WTC11 (cell line): ENCODE results near the gene HLA-F. TPM values are rescaled to one million over a fixed set of nuclear protein-coding genes. Genes with fewer than 3 reads are reported as not detected.

Experiments
- ATAC-seq: fragments of 200-7000 bp; cut with Tn5 transposase; 2 replicates; pipeline ENCODE4 v1.10.0; 2021; ENCODE audit warnings: mild to moderate bottlenecking, moderate library complexity
- CTCF ChIA-PET: fragments of 300-600 bp; sonication (Branson Sonifier 250); formaldehyde crosslinking; loops from one replicate; lab custom pipeline; 2021; ENCODE audit warnings: antibody characterized with exemption; lab: Charles Lee
- POLR2A ChIA-PET: fragments of 350-600 bp; sonication (Branson Sonifier 250); formaldehyde crosslinking; loops from one replicate; lab custom pipeline; 2021; ENCODE audit warnings: antibody characterized with exemption; lab: Charles Lee
- DNase-seq: peaks from one replicate; pipeline ENCODE4 v3.0.0; 2021; ENCODE audit warnings: low spot score
- H3K27ac Mint-ChIP-seq: 2 replicates; pipeline ENCODE4 v1.8.0; 2021; ENCODE audit warnings: mixed read lengths
- H3K27me3 Mint-ChIP-seq: 2 replicates; pipeline ENCODE4 v1.8.0; 2021; ENCODE audit warnings: low read depth, mild to moderate bottlenecking, moderate library complexity, mixed read lengths
- H3K36me3 Mint-ChIP-seq: 2 replicates; pipeline ENCODE4 v1.8.0; 2021; ENCODE audit warnings: mixed read lengths
- H3K4me1 Mint-ChIP-seq: 2 replicates; pipeline ENCODE4 v1.8.0; 2022; ENCODE audit warnings: mixed read lengths
- H3K4me3 Mint-ChIP-seq: 2 replicates; pipeline ENCODE4 v1.8.0; 2021; ENCODE audit warnings: mild to moderate bottlenecking, moderate library complexity, mixed read lengths
- H3K9me3 Mint-ChIP-seq: 2 replicates; pipeline ENCODE4 v1.8.0; 2021; ENCODE audit warnings: mixed read lengths
- AR ChIP-seq: fragments of 250-450 bp; sonication (Bioruptor Pico); IDR thresholded peaks from 2 replicates; pipeline ENCODE4 v1.9.0; 2021; ENCODE audit warnings: mild to moderate bottlenecking
- CTCF ChIP-seq: fragments of 200-600 bp; IDR thresholded peaks from 2 replicates; pipeline ENCODE4 v1.8.0; 2022; ENCODE audit warnings: antibody characterized with exemption
- FOXK1 ChIP-seq: sonication (generic); formaldehyde crosslinking; IDR thresholded peaks from 2 replicates; pipeline ENCODE4 v1.8.0; 2022; ENCODE audit warnings: mild to moderate bottlenecking, moderate library complexity, missing genetic modification reagents
- JAZF1 ChIP-seq: fragments of 250-450 bp; sonication (Bioruptor Pico); IDR thresholded peaks from 2 replicates; pipeline ENCODE4 v1.9.0; 2021; ENCODE audit warnings: moderate library complexity, mild to moderate bottlenecking, inconsistent platforms
- NFATC4 ChIP-seq: fragments of 250-450 bp; sonication (Bioruptor Pico); IDR thresholded peaks from 2 replicates; pipeline ENCODE4 v1.9.0; 2021; ENCODE audit warnings: mild to moderate bottlenecking
- NFE2L1 ChIP-seq: sonication (generic); formaldehyde crosslinking; IDR thresholded peaks from 2 replicates; pipeline ENCODE4 v1.8.1; 2023; ENCODE audit warnings: missing genetic modification reagents
- NR3C1 ChIP-seq: sonication (generic); formaldehyde crosslinking; conservative IDR thresholded peaks from 2 replicates; pipeline ENCODE4 v1.8.1; 2023; ENCODE audit warnings: low read depth, mild to moderate bottlenecking, missing genetic modification reagents
- SOX15 ChIP-seq: fragments of 250-450 bp; sonication (Bioruptor Pico); IDR thresholded peaks from 2 replicates; pipeline ENCODE4 v1.9.0; 2021; ENCODE audit warnings: mild to moderate bottlenecking
- TCF7 ChIP-seq: sonication (generic); formaldehyde crosslinking; IDR thresholded peaks from 2 replicates; pipeline ENCODE4 v1.8.0; 2022; ENCODE audit warnings: mild to moderate bottlenecking, low read depth, missing genetic modification reagents, moderate library complexity
- ZNF317 ChIP-seq: sonication (generic); formaldehyde crosslinking; IDR thresholded peaks from 2 replicates; pipeline ENCODE4 v1.8.1; 2023; ENCODE audit warnings: low read depth, mild to moderate bottlenecking, moderate library complexity, missing genetic modification reagents, borderline replicate concordance
- total RNA-seq: library from RNA; stranded (reverse); gene quantifications from 3 replicates; pipeline ENCODE4 v1.2.3, GENCODE V29; 2021
- TF ChIP-seq, protein P1 (sequence below): sonication (generic); formaldehyde crosslinking; IDR thresholded peaks from 2 replicates; pipeline ENCODE4 v1.8.1; 2023; ENCODE audit warnings: mild to moderate bottlenecking, missing genetic modification reagents
- TF ChIP-seq, protein P2 (sequence below): fragments of 250-450 bp; sonication (Bioruptor Pico); conservative IDR thresholded peaks from 2 replicates; pipeline ENCODE4 v1.9.0; 2021; ENCODE audit warnings: mild to moderate bottlenecking
- TF ChIP-seq, protein P3 (sequence below): fragments of 250-450 bp; sonication (Bioruptor Pico); IDR thresholded peaks from 2 replicates; pipeline ENCODE4 v1.9.0; 2021; ENCODE audit warnings: mild to moderate bottlenecking, borderline replicate concordance
- TF ChIP-seq, protein P4 (sequence below): sonication (generic); formaldehyde crosslinking; IDR thresholded peaks from 2 replicates; pipeline ENCODE4 v1.8.1; 2023; ENCODE audit warnings: mild to moderate bottlenecking, missing genetic modification reagents, borderline replicate concordance

HLA-F gene
- total RNA-seq, 1 experiment from 2014 or later: 7.5 TPM

DNA sequence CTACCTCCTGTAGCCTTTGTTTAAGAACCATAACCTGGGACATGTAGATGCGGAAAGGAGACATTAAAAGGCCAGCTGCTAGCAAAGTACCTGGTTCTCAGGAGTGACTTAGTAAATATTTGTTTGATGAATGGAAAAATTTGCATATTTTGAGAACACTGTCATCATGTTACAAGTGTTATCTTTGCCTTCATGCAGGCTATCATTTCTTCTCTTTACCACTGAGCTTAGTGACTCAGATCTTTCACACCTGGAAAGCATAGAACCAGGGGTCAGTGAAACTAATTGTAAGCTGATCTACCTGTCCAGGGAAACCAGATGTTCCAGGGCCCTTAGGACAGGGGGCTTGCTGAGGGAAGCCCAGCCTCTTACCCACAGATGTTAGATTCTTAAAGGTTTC lies 47.7 kb upstream of the HLA-F start:
- Mint-ChIP-seq H3K4me3 (no peak overlapping the region), H3K9me3 (no peaks in the 10 kb centered on the region), H3K27me3 (peaks cover 25% of the 10 kb centered on the region), H3K27ac (no peak overlapping the region), H3K4me1 (peaks cover 53% of the 10 kb centered on the region), H3K36me3 (0 out of 2 replicates have a peak, but pooled peaks cover 3% of the 10 kb centered on the region)
- ChIA-PET CTCF (interaction anchor here (1.1 to 12.4 kb wide), 2 partner anchors 21 to 25 kb away, joined by 3 to 405 read pairs; no protein-coding TSS in a partner anchor), POLR2A (interaction anchor here (0.6 to 1.8 kb wide), 3 partner anchors 9 to 26 kb away, joined by 4 to 6 read pairs (median 6); no protein-coding TSS in a partner anchor)
- TF ChIP-seq FOXK1 (no peak), JAZF1 (CRISPR knock-in tag) (no peak), CTCF (no peak), SOX15 (CRISPR knock-in tag) (no peak), NFE2L1 (CRISPR knock-in tag) (no peak), AR (no peak)
- TF ChIP-seq, protein P1, sequence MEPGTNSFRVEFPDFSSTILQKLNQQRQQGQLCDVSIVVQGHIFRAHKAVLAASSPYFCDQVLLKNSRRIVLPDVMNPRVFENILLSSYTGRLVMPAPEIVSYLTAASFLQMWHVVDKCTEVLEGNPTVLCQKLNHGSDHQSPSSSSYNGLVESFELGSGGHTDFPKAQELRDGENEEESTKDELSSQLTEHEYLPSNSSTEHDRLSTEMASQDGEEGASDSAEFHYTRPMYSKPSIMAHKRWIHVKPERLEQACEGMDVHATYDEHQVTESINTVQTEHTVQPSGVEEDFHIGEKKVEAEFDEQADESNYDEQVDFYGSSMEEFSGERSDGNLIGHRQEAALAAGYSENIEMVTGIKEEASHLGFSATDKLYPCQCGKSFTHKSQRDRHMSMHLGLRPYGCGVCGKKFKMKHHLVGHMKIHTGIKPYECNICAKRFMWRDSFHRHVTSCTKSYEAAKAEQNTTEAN (CRISPR knock-in tag): no peak
- DNase-seq (no peak), ATAC-seq (no peak)

DNA sequence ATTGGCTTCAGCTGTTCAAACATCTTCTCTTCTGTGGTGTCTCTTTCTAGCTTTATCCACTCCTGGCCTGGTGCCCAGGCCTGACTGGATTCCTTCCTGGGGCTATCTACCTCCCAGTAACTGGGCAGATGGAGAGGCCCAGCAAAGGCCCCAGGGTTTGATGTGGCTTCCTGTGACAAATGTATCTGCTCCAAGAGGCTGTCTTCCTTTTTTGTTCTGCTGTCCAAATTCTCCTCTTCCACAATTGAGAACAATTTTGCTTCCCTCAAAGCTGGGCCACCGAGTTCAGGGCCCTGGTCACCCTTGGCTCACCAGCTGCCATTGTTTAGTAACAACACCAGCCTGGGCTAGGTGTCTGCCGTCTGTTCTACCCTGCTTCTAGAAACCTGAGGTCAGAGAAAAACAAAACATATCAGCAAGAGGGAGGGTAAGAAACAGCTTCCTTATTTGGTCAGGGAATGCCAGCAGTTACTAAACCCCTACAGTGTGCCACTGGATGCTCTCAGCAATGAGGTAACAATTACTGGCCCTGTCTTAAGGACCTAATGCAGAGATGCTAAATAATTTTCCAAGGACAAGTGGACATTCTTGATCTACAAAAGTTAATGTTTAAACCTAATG lies 46.1 kb upstream of the HLA-F start:
- Mint-ChIP-seq H3K4me1 (peaks cover 48% of the 10 kb centered on the region), H3K36me3 (0 out of 2 replicates have a peak, but pooled peaks cover 3% of the 10 kb centered on the region), H3K27ac (peak overlapping the region; percentile 95), H3K27me3 (peaks cover 15% of the 10 kb centered on the region), H3K9me3 (no peaks in the 10 kb centered on the region), H3K4me3 (no peak overlapping the region)
- CTCF ChIA-PET: interaction anchor here (1.0 to 12.4 kb wide), 6 partner anchors 10 to 74 kb away, joined by 3 to 405 read pairs (median 5); no protein-coding TSS in a partner anchor
- POLR2A ChIA-PET: interaction anchor here (0.8 to 1.8 kb wide), 2 partner anchors 16 to 27 kb away, joined by 6 to 16 read pairs; no protein-coding TSS in a partner anchor
- ATAC-seq (peak; percentile 80), DNase-seq (no peak)
- peak; percentile 91 for TF ChIP-seq ZNF317 (CRISPR knock-in tag)
- TF ChIP-seq NR3C1 (CRISPR knock-in tag): no peak
- TF ChIP-seq CTCF: no peak
- TF ChIP-seq NFATC4 (CRISPR knock-in tag): no peak
- TF ChIP-seq, protein P2, sequence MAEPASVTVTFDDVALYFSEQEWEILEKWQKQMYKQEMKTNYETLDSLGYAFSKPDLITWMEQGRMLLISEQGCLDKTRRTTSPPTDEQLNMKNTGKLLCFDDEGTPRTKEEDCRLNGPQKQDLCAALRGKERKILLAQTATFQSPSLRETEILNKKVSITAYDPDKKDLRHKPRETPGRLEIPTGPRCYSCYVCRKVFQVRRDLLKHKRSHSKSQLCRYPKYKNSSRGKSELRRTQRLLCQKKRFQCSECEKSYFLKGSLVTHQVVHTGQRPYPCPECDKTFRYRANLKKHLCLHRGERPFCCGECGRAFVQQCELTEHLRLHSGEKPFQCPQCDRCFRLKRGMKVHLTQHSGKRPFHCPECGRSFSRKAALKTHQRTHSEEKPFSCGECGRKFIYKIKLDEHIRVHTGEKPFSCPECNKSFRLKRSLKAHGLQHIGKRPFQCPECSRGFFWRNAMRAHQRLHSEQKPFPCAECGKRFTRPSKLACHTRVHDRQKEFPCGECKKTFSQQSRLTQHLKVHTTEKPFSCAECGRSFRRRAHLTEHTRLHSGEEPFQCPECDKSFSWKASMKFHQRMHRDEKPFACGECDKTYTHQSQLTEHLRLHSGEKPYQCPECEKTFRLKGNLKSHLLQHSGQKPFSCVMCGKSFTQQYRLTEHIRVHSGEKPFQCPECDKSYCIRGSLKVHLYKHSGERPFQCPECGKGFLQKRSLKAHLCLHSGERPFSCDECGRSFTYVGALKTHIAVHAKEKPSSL (CRISPR knock-in tag): no peak
- TF ChIP-seq, protein P3, sequence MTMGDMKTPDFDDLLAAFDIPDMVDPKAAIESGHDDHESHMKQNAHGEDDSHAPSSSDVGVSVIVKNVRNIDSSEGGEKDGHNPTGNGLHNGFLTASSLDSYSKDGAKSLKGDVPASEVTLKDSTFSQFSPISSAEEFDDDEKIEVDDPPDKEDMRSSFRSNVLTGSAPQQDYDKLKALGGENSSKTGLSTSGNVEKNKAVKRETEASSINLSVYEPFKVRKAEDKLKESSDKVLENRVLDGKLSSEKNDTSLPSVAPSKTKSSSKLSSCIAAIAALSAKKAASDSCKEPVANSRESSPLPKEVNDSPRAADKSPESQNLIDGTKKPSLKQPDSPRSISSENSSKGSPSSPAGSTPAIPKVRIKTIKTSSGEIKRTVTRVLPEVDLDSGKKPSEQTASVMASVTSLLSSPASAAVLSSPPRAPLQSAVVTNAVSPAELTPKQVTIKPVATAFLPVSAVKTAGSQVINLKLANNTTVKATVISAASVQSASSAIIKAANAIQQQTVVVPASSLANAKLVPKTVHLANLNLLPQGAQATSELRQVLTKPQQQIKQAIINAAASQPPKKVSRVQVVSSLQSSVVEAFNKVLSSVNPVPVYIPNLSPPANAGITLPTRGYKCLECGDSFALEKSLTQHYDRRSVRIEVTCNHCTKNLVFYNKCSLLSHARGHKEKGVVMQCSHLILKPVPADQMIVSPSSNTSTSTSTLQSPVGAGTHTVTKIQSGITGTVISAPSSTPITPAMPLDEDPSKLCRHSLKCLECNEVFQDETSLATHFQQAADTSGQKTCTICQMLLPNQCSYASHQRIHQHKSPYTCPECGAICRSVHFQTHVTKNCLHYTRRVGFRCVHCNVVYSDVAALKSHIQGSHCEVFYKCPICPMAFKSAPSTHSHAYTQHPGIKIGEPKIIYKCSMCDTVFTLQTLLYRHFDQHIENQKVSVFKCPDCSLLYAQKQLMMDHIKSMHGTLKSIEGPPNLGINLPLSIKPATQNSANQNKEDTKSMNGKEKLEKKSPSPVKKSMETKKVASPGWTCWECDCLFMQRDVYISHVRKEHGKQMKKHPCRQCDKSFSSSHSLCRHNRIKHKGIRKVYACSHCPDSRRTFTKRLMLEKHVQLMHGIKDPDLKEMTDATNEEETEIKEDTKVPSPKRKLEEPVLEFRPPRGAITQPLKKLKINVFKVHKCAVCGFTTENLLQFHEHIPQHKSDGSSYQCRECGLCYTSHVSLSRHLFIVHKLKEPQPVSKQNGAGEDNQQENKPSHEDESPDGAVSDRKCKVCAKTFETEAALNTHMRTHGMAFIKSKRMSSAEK (CRISPR knock-in tag): peak; percentile 66; the same call in 1 of the 2 replicates
- TF ChIP-seq, protein P4, sequence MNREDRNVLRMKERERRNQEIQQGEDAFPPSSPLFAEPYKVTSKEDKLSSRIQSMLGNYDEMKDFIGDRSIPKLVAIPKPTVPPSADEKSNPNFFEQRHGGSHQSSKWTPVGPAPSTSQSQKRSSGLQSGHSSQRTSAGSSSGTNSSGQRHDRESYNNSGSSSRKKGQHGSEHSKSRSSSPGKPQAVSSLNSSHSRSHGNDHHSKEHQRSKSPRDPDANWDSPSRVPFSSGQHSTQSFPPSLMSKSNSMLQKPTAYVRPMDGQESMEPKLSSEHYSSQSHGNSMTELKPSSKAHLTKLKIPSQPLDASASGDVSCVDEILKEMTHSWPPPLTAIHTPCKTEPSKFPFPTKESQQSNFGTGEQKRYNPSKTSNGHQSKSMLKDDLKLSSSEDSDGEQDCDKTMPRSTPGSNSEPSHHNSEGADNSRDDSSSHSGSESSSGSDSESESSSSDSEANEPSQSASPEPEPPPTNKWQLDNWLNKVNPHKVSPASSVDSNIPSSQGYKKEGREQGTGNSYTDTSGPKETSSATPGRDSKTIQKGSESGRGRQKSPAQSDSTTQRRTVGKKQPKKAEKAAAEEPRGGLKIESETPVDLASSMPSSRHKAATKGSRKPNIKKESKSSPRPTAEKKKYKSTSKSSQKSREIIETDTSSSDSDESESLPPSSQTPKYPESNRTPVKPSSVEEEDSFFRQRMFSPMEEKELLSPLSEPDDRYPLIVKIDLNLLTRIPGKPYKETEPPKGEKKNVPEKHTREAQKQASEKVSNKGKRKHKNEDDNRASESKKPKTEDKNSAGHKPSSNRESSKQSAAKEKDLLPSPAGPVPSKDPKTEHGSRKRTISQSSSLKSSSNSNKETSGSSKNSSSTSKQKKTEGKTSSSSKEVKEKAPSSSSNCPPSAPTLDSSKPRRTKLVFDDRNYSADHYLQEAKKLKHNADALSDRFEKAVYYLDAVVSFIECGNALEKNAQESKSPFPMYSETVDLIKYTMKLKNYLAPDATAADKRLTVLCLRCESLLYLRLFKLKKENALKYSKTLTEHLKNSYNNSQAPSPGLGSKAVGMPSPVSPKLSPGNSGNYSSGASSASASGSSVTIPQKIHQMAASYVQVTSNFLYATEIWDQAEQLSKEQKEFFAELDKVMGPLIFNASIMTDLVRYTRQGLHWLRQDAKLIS (CRISPR knock-in tag): no peak
- no peak for TF ChIP-seq TCF7 (CRISPR knock-in tag)
